GM21447 (cell line): ENCODE measurements around the gene MYO1G.
"Not testable (repeated sequence)": the region's sequence is repeated elsewhere in the genome, so short reads cannot be mapped to it uniquely, and the experiment has no call there.

Experiments
- ATAC-seq: cut with Tn5 transposase; IDR thresholded peaks from one replicate; pipeline ENCODE4 v1.9.1; 2021; ENCODE audit not compliant: unreplicated experiment

MYO1G gene

DNA sequence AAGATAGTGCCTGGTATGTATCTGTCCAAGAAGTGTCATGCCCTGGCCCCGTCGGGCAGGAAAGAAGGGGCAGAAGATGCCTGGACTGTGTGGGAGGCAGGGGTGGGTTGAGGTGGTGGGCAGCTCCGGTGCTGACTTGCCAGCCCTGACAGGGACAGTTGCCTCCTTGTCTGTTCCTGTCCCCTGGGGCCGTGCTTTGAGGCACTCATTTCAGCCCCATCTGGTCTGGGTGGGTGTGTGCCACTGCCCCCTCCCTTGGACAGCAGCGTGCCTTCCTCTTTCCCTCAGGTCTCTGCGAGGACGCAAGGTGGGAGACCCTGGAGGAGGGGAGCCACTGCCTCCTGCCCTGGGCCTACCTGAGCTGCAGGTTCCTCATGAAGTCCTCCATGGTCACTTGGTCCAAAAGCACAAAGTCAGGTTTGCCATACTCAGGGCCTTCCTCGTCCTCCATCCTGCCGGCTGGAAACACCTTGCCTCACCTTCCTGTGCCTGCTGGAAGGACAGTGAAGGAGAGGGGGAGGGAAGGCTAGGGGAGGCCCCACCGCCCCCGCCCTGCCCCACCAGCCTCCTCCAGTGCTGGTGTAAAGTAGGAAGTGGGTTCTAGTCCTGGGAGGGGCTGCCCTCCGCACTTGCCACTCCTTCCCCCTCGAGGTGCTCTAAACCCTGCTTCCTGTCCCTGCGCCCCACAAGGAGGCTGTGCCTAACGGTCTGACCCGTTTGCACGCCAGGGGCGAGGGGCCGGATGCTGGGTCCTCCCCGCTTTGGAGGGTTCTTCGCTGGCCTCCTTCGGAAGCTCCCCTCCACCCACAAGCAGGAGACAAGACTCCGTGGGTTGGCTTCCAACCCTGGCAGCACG is at the start of gene MYO1G:
Gene MYO1G, minus strand, starts transcription at position 505 of the 856 bp plus-strand sequence. Its CDS starts 54 bp downstream, at position 451.
- ATAC-seq, result peak; percentile 54

GRCh38 chr7:45028138-45028919 is 49.5 kb upstream of the MYO1G start:
- ATAC-seq, result no peak

- ATAC-seq, result no peak
Measured at GRCh38 chr7:45027774-45028114, 48.9 kb upstream of the MYO1G start.

GRCh38 chr7:45026984-45027773 is 48.4 kb upstream of the MYO1G start:
- ATAC-seq, result peak; percentile 51

DNA sequence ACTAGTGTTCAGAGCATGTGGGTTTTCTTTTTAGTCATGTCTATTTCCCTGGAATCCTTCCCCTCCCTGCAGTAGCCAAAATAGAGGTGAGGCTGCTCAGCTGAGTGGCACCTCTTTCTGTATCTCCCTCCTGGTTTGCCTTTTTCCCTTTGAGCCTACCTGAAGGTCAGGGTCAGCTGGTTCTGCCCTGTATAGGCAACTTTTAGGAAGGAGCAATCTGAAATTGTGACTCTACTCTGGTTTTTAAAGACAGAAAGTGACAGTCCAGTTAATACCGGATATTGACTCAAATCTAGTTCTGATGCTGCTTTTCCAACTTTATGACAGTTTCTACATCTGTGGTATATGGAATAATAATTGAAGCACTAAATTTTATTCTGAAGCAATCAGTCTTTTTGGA is 47.2 kb upstream of the MYO1G start:
- ATAC-seq, result no peak

- ATAC-seq, result not testable (repeated sequence)
Measured at GRCh38 chr7:45025473-45025872, 46.7 kb upstream of the MYO1G start.

GRCh38 chr7:45024126-45024744 is 45.4 kb upstream of the MYO1G start:
- ATAC-seq, result no peak

- ATAC-seq, result peak; percentile 63
Measured at GRCh38 chr7:45021604-45022296, 42.9 kb upstream of the MYO1G start.

GRCh38 chr7:45020915-45021314 is 42.1 kb upstream of the MYO1G start:
- no peak for ATAC-seq

- ATAC-seq, result no peak
Measured at GRCh38 chr7:45017253-45017652, 38.4 kb upstream of the MYO1G start.

DNA sequence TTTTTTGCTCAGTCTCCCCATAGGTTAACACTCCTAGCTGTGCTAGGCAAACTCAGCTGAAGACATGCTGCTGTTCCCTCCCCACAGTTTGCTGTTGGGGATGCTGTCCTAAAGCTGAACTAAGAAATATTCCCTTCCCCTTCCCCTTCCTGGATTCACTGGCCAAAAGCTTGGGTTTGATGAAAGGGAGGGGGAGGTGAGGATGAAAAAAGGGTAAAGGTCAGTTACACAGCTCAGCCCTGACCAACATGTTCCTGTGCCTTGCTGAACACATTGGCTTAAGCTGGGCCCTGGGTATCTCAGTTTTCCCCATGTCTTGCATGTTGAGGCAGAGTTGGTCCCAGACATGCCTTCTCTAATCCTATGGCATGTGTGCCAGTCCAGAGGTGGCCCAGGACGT is 36.5 kb upstream of the MYO1G start:
- ATAC-seq, result no peak

DNA sequence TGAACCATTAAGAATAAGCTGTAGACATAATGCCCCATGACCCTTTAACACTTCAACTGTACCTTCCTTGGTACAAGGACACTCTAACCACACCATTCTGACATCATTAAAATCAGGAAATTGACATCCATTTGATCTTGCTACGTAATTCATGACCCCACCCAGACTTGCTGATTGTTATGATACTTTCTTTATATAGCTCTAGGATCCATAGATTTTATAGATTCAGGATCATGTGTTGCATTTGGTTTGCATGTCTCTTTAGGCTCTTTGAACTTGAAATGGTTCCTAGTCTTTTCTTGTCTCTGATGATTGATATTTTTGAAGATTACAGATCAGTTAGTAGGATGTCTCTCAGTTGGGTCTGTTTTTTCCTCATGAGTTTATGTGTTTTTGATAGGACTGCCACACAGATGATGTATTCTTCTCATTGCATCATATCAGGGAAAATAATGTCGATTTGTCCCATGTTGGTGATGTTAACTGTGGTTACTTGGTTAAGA is 34.7 kb upstream of the MYO1G start:
- ATAC-seq, result no peak

DNA sequence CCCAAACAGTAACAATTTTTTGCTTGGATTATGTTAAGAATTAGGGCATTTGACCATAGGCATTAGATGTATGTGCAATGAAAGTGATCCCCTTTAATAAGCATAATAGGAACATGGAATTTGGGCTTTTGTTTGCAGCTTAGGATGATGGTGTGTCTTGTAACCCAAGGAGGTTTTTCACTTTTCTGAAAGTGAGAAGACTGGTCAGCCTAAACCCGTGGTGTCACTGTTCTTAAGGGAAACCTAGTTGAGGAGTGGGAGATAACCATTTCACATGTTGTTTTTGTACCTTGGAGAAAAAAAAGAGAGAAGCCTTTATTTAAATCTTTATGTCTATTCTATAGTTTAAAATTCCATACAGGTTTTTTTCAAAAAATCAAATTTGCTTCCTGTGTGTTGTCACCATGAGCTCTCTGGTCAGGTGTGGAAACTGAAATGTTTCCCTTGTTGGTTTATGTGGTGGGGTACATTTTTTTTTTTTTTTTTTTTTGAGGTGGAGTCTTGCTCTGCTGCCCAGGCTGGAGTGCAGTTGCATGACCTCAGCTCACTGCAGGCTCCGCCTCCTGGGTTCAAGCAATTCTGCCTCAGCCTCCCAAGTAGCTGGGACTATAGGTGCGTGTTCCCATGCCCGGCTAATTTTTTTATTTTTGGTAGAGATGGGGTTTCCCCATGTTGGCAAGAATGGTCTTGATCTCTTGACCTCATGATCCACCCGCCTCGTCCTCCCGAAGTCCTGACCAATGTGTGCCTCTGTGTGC is 28.9 kb upstream of the MYO1G start:
- peak; percentile 79 for ATAC-seq

DNA sequence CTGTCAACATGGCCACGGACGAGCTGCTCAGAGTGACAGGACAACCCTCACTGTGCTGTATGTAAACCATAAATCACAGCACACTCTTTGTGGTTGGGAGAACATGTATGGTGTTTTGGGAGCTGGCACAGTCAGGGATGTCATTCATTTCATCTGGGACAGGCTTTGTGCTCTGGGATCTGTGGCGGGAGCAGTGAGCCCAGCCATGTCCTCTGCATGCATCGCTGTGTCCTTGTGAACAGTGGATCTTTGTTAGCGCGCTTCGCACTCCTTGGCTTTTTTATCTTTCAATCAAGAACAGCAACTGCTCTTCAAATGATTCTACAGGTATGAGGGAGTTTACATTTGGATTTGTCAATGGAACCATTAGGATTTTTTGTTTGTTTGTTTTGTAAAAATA is 28.3 kb upstream of the MYO1G start:
- ATAC-seq, result no peak

DNA sequence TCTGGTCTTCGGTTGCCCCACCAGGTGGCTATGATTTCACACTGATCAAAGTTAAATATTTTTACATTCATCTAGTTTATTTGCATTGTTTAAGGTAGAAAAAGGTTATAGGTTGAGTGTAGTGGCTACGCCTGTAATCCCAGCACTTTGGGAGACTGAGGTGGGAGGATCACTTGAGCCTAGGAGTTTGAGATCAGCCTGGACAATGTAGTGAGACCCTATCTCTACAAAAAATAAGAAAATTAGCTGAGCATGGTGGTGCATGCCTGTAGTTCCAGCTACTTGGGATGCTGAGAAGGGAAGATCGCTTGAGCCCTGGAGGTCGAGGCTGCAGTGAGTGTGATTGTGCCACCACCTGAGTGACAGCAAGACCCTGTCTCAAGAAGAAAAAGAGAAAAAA is 25.0 kb upstream of the MYO1G start:
- no peak for ATAC-seq

GRCh38 chr7:45001826-45002225 is 23.0 kb upstream of the MYO1G start:
- ATAC-seq, result no peak

- peak; percentile 31 for ATAC-seq
Measured at GRCh38 chr7:45001138-45001694, 22.4 kb upstream of the MYO1G start.

DNA sequence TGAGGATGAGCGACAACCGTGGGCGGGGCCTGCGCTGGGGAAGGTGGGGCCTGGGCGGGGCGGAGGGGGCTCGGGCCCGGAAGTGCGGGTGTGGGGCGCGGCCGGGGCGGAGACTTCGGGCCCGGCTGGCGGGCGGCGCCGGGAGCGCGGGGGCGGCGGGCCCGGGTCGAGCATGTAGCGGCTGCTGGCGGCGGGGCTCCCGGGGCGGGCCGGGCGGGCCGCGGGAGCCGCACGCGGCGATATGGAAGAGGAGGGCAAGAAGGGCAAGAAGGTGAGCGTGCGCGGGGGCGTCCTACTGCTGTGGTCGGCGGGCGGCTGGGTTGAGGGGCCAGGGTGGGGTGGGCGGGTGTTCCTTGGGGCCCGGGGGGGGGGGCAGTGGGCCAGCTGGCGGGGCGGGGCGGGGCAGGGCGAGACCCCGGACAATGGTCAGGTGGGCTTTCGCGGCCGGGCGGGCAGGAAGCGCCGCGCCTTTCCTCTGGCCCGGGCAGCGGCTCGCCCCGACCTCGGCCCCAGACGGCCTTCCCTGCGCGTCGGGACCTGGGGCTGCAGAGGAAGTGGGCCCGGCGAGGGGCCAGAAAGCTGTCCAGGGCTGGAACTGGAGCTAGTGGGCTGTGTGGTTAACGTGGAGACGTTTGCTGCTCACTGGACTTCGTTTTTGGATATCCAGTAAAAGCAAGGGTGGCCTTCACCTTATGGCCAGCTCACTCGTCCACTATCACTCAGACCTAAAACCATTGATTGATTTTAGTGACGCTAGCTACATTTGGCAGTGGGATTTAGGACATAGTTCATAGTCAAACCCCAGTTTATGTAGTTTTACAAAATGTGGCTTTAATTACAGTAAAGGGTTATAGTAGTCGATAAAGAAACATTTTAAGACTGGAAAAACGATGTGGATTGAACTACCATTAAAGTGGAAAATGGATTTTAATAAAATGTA is 21.5 kb upstream of the MYO1G start, which contains the start of gene CCM2:
Gene CCM2, plus strand, starts transcription at position 109 of the 940 bp plus-strand sequence. Its CDS starts 133 bp downstream, at position 242.
- peak; percentile 0 for ATAC-seq
